GM12891 (cell line): Measurements from ENCODE around the gene LPIN2.

Source experiments
- PAX5 ChIP-seq: IDR thresholded peaks from 2 replicates; pipeline ENCODE4 v1.6.1; 2011; ENCODE audit warnings: low read length, moderate library complexity, mild to moderate bottlenecking; ENCODE audit not compliant: insufficient read depth, severe bottlenecking
- POLR2A ChIP-seq: IDR thresholded peaks from 2 replicates; pipeline ENCODE4 v1.6.1; 2011; ENCODE audit warnings: low read depth, low read length, control low read depth
- POLR2AphosphoS5 ChIP-seq: IDR thresholded peaks from 2 replicates; pipeline ENCODE4 v1.6.1; 2011; ENCODE audit warnings: low read depth, low read length, control low read depth
- SPI1 ChIP-seq: IDR thresholded peaks from 2 replicates; pipeline ENCODE4 v1.6.1; 2011; ENCODE audit warnings: low read depth, low read length, control low read depth
- TAF1 ChIP-seq: IDR thresholded peaks from 2 replicates; pipeline ENCODE4 v1.6.1; 2011; ENCODE audit warnings: low read depth, low read length, control low read depth

GRCh38 chr18:2969695-2970094, 43.2 kb downstream of the LPIN2 start:
- TF ChIP-seq POLR2A, result no peak
- no peak for TF ChIP-seq POLR2AphosphoS5
- no peak for TF ChIP-seq TAF1
- no peak for TF ChIP-seq SPI1
- TF ChIP-seq PAX5, result no peak
